Colonic mucosa (tissue), 4 donors: Measurements from ENCODE around the gene PADI6. TPM values are rescaled to one million over a fixed set of nuclear protein-coding genes. Genes with fewer than 3 reads are reported as not detected.

Source experiments
- DNase-seq: peaks from one replicate; pipeline ENCODE4 v3.0.0-alpha.2; 2020
- H3K27ac ChIP-seq: fragments of 200-600 bp; one replicate; pipeline ENCODE4 v1.8.0; 2021
- H3K27me3 ChIP-seq: fragments of 200-600 bp; one replicate; pipeline ENCODE4 v1.8.0; 2021
- H3K36me3 ChIP-seq: fragments of 200-600 bp; one replicate; pipeline ENCODE4 v1.8.0; 2021
- H3K4me1 ChIP-seq: fragments of 200-600 bp; one replicate; pipeline ENCODE4 v1.8.0; 2021; ENCODE audit warnings: mild to moderate bottlenecking
- H3K4me3 ChIP-seq: fragments of 200-600 bp; one replicate; pipeline ENCODE4 v1.8.0; 2021
- H3K9ac ChIP-seq, 2 donors: one replicate each; pipeline ENCODE4 v1.7.0; 2013; ENCODE audit warnings: control low read depth in 2 of 2, low read depth in 2 of 2, low read length in 2 of 2
- H3K9me3 ChIP-seq: fragments of 200-600 bp; one replicate; pipeline ENCODE4 v1.8.0; 2021
- CTCF ChIP-seq: fragments of 200-600 bp; IDR thresholded peaks from one replicate; pipeline ENCODE4 v1.8.0; 2022; ENCODE audit warnings: antibody characterized with exemption, mild to moderate bottlenecking
- intact Hi-C: fragments of 100-400 bp; cut with DNase I; formaldehyde crosslinking; loops from one replicate; pipeline ENCODE4 v1.14.1; 2022
- total RNA-seq, 2 donors: library from RNA; stranded (reverse); fragmentation: NEBNext Ultra II Directional in 1 of 2; extraction: Animal tissue kit (Norgen Biotek cat#: 25700) in 1 of 2; gene quantifications; one replicate each; pipeline ENCODE4 v1.2.1, GENCODE V29; 2021
- donor health status: healthy.
- donor health status: DM: no; HTN: no; CAD: no.
- donor health status: DM: no; HTN: no; CAD: no.

Gene PADI6
- total RNA-seq, 2 donors from 2014 or later, result not detected

- Histone ChIP-seq H3K27ac (no peak overlapping the region), H3K4me1 (no peaks in the 10 kb centered on the region), H3K4me3 (no peak overlapping the region), H3K9ac (no peak overlapping the region), H3K36me3 (no peaks in the 10 kb centered on the region), H3K9me3 (no peaks in the 10 kb centered on the region), H3K27me3 (no peaks in the 10 kb centered on the region)
- intact Hi-C loops, result no loop called here
- no peak for DNase-seq
- no peak for TF ChIP-seq CTCF
Observed at GRCh38 chr1:17363771-17364170, 8.2 kb upstream of the PADI6 start.

- intact Hi-C loops, result no loop called here
- no peaks in the 10 kb centered on the region for H3K36me3 ChIP-seq
- no peaks in the 10 kb centered on the region for H3K27me3 ChIP-seq
- H3K9ac ChIP-seq, result no peak overlapping the region
- no peak overlapping the region for H3K4me3 ChIP-seq
- H3K27ac ChIP-seq, result no peak overlapping the region
- no peaks in the 10 kb centered on the region for H3K9me3 ChIP-seq
- H3K4me1 ChIP-seq, result no peaks in the 10 kb centered on the region
- no peak for TF ChIP-seq CTCF
- no peak for DNase-seq
Observed at GRCh38 chr1:17365293-17365692, 6.7 kb upstream of the PADI6 start.

- H3K9me3 ChIP-seq, result no peaks in the 10 kb centered on the region
- no peak overlapping the region for H3K4me3 ChIP-seq
- H3K4me1 ChIP-seq, result no peaks in the 10 kb centered on the region
- TF ChIP-seq CTCF, result no peak
- no peak overlapping the region for H3K27ac ChIP-seq
- no peaks in the 10 kb centered on the region for H3K27me3 ChIP-seq
- H3K9ac ChIP-seq, result no peak overlapping the region
- DNase-seq, result no peak
- intact Hi-C loops, result no loop called here
- no peaks in the 10 kb centered on the region for H3K36me3 ChIP-seq
Observed at GRCh38 chr1:17369466-17369865, 2.5 kb upstream of the PADI6 start.

- DNase-seq, result no peak
- no peaks in the 10 kb centered on the region for H3K27me3 ChIP-seq
- TF ChIP-seq CTCF, result no peak
Observed at GRCh38 chr1:17370618-17371017, 1.4 kb upstream of the PADI6 start.

GRCh38 chr1:17372955-17373354, 959 bp downstream of the PADI6 start:
- H3K9me3 ChIP-seq, result no peaks in the 10 kb centered on the region
- H3K4me3 ChIP-seq, result no peak overlapping the region
- H3K36me3 ChIP-seq, result no peaks in the 10 kb centered on the region
- intact Hi-C loops, result no loop called here
- H3K27ac ChIP-seq, result no peak overlapping the region
- H3K27me3 ChIP-seq, result no peaks in the 10 kb centered on the region
- no peaks in the 10 kb centered on the region for H3K4me1 ChIP-seq
- no peak overlapping the region for H3K9ac ChIP-seq
- no peak for DNase-seq
- TF ChIP-seq CTCF, result no peak

More at GRCh38 chr1:17370618-17371017, 1.4 kb upstream of the PADI6 start:
- H3K27ac ChIP-seq, result no peak overlapping the region
- H3K4me1 ChIP-seq, result no peaks in the 10 kb centered on the region
- no peak overlapping the region for H3K4me3 ChIP-seq
- no peak overlapping the region for H3K9ac ChIP-seq
- intact Hi-C loops, result no loop called here
- no peaks in the 10 kb centered on the region for H3K9me3 ChIP-seq
- no peaks in the 10 kb centered on the region for H3K36me3 ChIP-seq

GRCh38 chr1:17375651-17376050, 3.7 kb downstream of the PADI6 start:
- no peak overlapping the region for H3K9ac ChIP-seq
- no peak for TF ChIP-seq CTCF
- H3K27ac ChIP-seq, result no peak overlapping the region
- no peaks in the 10 kb centered on the region for H3K36me3 ChIP-seq
- no peaks in the 10 kb centered on the region for H3K4me1 ChIP-seq
- no peaks in the 10 kb centered on the region for H3K9me3 ChIP-seq
- DNase-seq, result no peak
- intact Hi-C loops, result no loop called here
- no peak overlapping the region for H3K4me3 ChIP-seq
- no peaks in the 10 kb centered on the region for H3K27me3 ChIP-seq
